H1 (cell line): Measurements from ENCODE around the gene IDE.

Source experiments
- CTCF ChIP-seq, 3 experiments: IDR thresholded peaks; 1 replicate in 2 of 3; 2 replicates in 1 of 3; pipeline versions ENCODE4 v1.5.1 to v1.6.1; 2011; ENCODE audit warnings: low read length in 3 of 3, mild to moderate bottlenecking in 3 of 3, inconsistent platforms in 2 of 3, low read depth in 1 of 3, moderate library complexity in 1 of 3; ENCODE audit not compliant: insufficient read depth in 1 of 3; ENCODE audit errors: control extremely low read depth in 1 of 3
- EP300 ChIP-seq, 2 experiments: IDR thresholded peaks; 1 replicate in 1 of 2; 2 replicates in 1 of 2; pipeline ENCODE4 v1.6.1; 2011 to 2012; ENCODE audit warnings: low read depth in 2 of 2, low read length in 2 of 2, mild to moderate bottlenecking in 2 of 2, borderline replicate concordance in 1 of 2, inconsistent platforms in 1 of 2, moderate library complexity in 1 of 2
- RAD21 ChIP-seq, 2 experiments: IDR thresholded peaks in 1 of 2; conservative IDR thresholded peaks in 1 of 2; 2 replicates each; pipeline ENCODE4 v1.6.1; 2011; ENCODE audit warnings: low read depth in 2 of 2, low read length in 2 of 2, improper control_type of control experiment in 1 of 2, inconsistent platforms in 1 of 2, mild to moderate bottlenecking in 1 of 2, moderate library complexity in 1 of 2
- USF2 ChIP-seq: IDR thresholded peaks from 2 replicates; pipeline ENCODE4 v1.6.1; 2011; ENCODE audit warnings: low read length, improper control_type of control experiment

GRCh38 chr10:92418891-92419290 is 155.0 kb downstream of the IDE start:
- no peak for TF ChIP-seq CTCF (IDR thresholded peaks at IDR 0.05; ENCODE audit: control extremely low read depth in 1 of 3, insufficient read depth in 1 of 3, low read depth in 1 of 3, low read length in 3 of 3)
- no peak for TF ChIP-seq EP300 (IDR thresholded peaks at IDR 0.05; ENCODE audit: borderline replicate concordance in 1 of 2, low read depth in 2 of 2, low read length in 2 of 2)
- no peak for TF ChIP-seq RAD21 (IDR thresholded peaks at IDR 0.05 in 1 of 2, conservative IDR thresholded peaks at IDR 0.05 in 1 of 2; ENCODE audit: low read depth in 2 of 2, low read length in 2 of 2)
- TF ChIP-seq USF2: no peak
